B cell (primary cell): ENCODE measurements around the gene VWA3A. TPM values are rescaled to one million over a fixed set of nuclear protein-coding genes. Genes with fewer than 3 reads are reported as not detected.
A peak's percentile ranks its signal among the peaks of the same experiment; 100 is the strongest.

Source experiments
- ATAC-seq: fragments of 200-7000 bp; cut with Tn5 transposase; one replicate; pipeline ENCODE4 v1.10.0; 2021; ENCODE audit warnings: low read depth, mild to moderate bottlenecking, moderate number of reproducible peaks, moderate library complexity
- CTCF ChIA-PET: fragments of 350-600 bp; sonication (Branson Sonifier 250); formaldehyde crosslinking; loops from one replicate; lab custom pipeline; 2021; ENCODE audit warnings: antibody characterized with exemption, inconsistent platforms; lab: Charles Lee
- POLR2A ChIA-PET: fragments of 350-600 bp; sonication (Branson Sonifier 250); formaldehyde crosslinking; loops from one replicate; lab custom pipeline; 2021; ENCODE audit warnings: antibody characterized with exemption; lab: Charles Lee
- DNase-seq: peaks from one replicate; pipeline ENCODE4 v3.0.0; 2013
- H2AFZ ChIP-seq: 2 replicates; pipeline ENCODE4 v1.6.1; 2012; ENCODE audit warnings: mild to moderate bottlenecking, low read depth, low read length; ENCODE audit not compliant: insufficient read depth, poor library complexity, severe bottlenecking
- H3K27ac ChIP-seq, 2 donors: 1 replicate in 1 of 2; 2 replicates in 1 of 2; pipeline ENCODE4 v1.5.1; 2012 to 2013; ENCODE audit warnings: low read length in 2 of 2, mild to moderate bottlenecking in 2 of 2, moderate library complexity in 1 of 2
- H3K27me3 ChIP-seq, 4 experiments: fragments of 200-600 bp in 1 of 4; sonication (generic) in 1 of 4; replicated peaks in 1 of 4; 1 replicate in 2 of 4; 2 replicates in 2 of 4; pipeline versions ENCODE4 v1.6.1 to v1.7.0; 2013 to 2016; ENCODE audit warnings: low read length in 3 of 4, mild to moderate bottlenecking in 2 of 4, mixed read lengths in 1 of 4, moderate library complexity in 1 of 4; ENCODE audit not compliant: insufficient read depth in 4 of 4, control insufficient read depth in 3 of 4; ENCODE audit errors: control extremely low read depth in 1 of 4
- H3K36me3 ChIP-seq, 2 experiments: replicated peaks in 1 of 2; 1 replicate in 1 of 2; 2 replicates in 1 of 2; pipeline versions ENCODE4 v1.6.1 to v1.7.1; 2013; ENCODE audit warnings: low read length in 1 of 2; ENCODE audit not compliant: insufficient read depth in 2 of 2, control insufficient read depth in 1 of 2; ENCODE audit errors: control extremely low read depth in 1 of 2, extremely low read depth in 1 of 2
- H3K4me1 ChIP-seq, 2 donors: fragments of 200-600 bp in 1 of 2; sonication (generic) in 1 of 2; 1 replicate in 1 of 2; 2 replicates in 1 of 2; pipeline versions ENCODE4 v1.5.1 to v1.6.1; 2013 to 2017; ENCODE audit warnings: low read length in 2 of 2; ENCODE audit not compliant: control insufficient read depth in 2 of 2, insufficient read depth in 2 of 2
- H3K4me2 ChIP-seq: replicated peaks from 2 replicates; pipeline ENCODE3; 2012; ENCODE audit warnings: mild to moderate bottlenecking, low read depth, low read length; ENCODE audit not compliant: poor library complexity, severe bottlenecking
- H3K4me3 ChIP-seq, 5 experiments: fragments of 200-600 bp in 1 of 5; sonication (generic) in 1 of 5; 1 replicate in 3 of 5; 2 replicates in 2 of 5; pipeline versions ENCODE4 v1.5.1 to v1.7.0; 2011 to 2016; ENCODE audit warnings: low read length in 4 of 5, mild to moderate bottlenecking in 4 of 5, low read depth in 2 of 5, control low read depth in 1 of 5, moderate library complexity in 1 of 5; ENCODE audit not compliant: insufficient read depth in 1 of 5; ENCODE audit errors: control extremely low read depth in 1 of 5, extremely low read depth in 1 of 5
- H3K79me2 ChIP-seq: fragments of 200-600 bp; sonication (generic); one replicate; pipeline ENCODE4 v1.6.0; 2016; ENCODE audit warnings: low read length; ENCODE audit not compliant: control insufficient read depth, insufficient read depth
- H3K9ac ChIP-seq: fragments of 200-600 bp; sonication (generic); 2 replicates; pipeline ENCODE4 v1.6.1; 2017; ENCODE audit warnings: mild to moderate bottlenecking, low read length, moderate library complexity
- H3K9me3 ChIP-seq, 3 donors: one replicate each; pipeline versions ENCODE4 v1.6.1 to v1.7.1; 2013; ENCODE audit warnings: low read length in 2 of 3; ENCODE audit not compliant: control insufficient read depth in 2 of 3, insufficient read depth in 1 of 3; ENCODE audit errors: control extremely low read depth in 1 of 3
- H4K20me1 ChIP-seq: 2 replicates; pipeline ENCODE4 v1.6.0; 2012; ENCODE audit warnings: mild to moderate bottlenecking, low read length; ENCODE audit not compliant: insufficient read depth, control insufficient read depth, poor library complexity, severe bottlenecking
- H3K27ac Mint-ChIP-seq: one replicate; pipeline ENCODE4 v1.8.0; 2021; ENCODE audit warnings: mixed read lengths
- H3K27me3 Mint-ChIP-seq: one replicate; pipeline ENCODE4 v1.8.0; 2021; ENCODE audit warnings: mixed read lengths
- H3K4me1 Mint-ChIP-seq: one replicate; pipeline ENCODE4 v1.8.0; 2021; ENCODE audit warnings: mixed read lengths
- H3K4me3 Mint-ChIP-seq: one replicate; pipeline ENCODE4 v1.8.0; 2021; ENCODE audit warnings: mixed read lengths
- H3K9me3 Mint-ChIP-seq: one replicate; pipeline ENCODE4 v1.8.0; 2022; ENCODE audit warnings: mixed read lengths; ENCODE audit not compliant: insufficient read depth
- CTCF ChIP-seq: fragments of 200-600 bp; IDR thresholded peaks from one replicate; pipeline ENCODE4 v1.8.0; 2022; ENCODE audit warnings: antibody characterized with exemption, mild to moderate bottlenecking
- EZH2 ChIP-seq: IDR thresholded peaks from 2 replicates; pipeline ENCODE4 v1.6.1; 2012; ENCODE audit warnings: borderline replicate concordance, low read depth, mild to moderate bottlenecking, moderate library complexity, low read length; ENCODE audit not compliant: insufficient read depth, poor library complexity, severe bottlenecking
- WGBS: methylation state at CpG from one replicate; pipeline ENCODE4 v1.1.5; 2013; ENCODE audit warnings: missing lambda C conversion rate; ENCODE audit not compliant: insufficient coverage; 5-methylcytosine and 5-hydroxymethylcytosine counted together
- intact Hi-C: fragments of 100-400 bp; cut with micrococcal nuclease; formaldehyde crosslinking; loops from one replicate; pipeline ENCODE4 v1.10.0; 2022
- polyA plus RNA-seq: library from polyadenylated mRNA; depleted of rRNA; stranded (reverse); fragments of >200 nt; gene quantifications from 2 replicates; pipeline ENCODE4 v1.2.3, GENCODE V29; 2012
- total RNA-seq, 2 donors: library from RNA; stranded (reverse); fragments of 120-200 nt in 1 of 2; gene quantifications; 1 replicate in 1 of 2; 2 replicates in 1 of 2; pipeline versions ENCODE4 v1.2.3 to v1.2.4, GENCODE V29; 2013 to 2022

VWA3A gene
- total and polyA plus RNA-seq, 2 donors (not counting 1 experiment from before 2014, with no cell fraction given), result 0.28 to 0.47 TPM

- no peaks in the 10 kb centered on the region for H3K79me2 ChIP-seq
- intact Hi-C loops, result loop anchor here (1.0 to 2.0 kb wide), 3 partner anchors 112 to 590 kb away; partner anchors contain the start of genes METTL9 and PDZD9
- peaks cover 0 to 4% (median 0%) of the 10 kb centered on the region in 3 donors for H3K9me3 ChIP-seq
- ATAC-seq (no peak), DNase-seq (peak; percentile 84)
- no peak for TF ChIP-seq EZH2
- TF ChIP-seq CTCF, result peak; percentile 77
- peak overlapping the region; percentile 71 for H3K9ac ChIP-seq
- ChIA-PET POLR2A (interaction anchor here (0.6 to 5.0 kb wide), 10 partner anchors 17 to 369 kb away, joined by 3 to 28 read pairs (median 7); partner anchors contain the start of genes EEF2K, MOSMO and POLR3E), CTCF (interaction anchor here (0.6 to 7.0 kb wide), 24 partner anchors 9 to 1351 kb away, joined by 3 to 97 read pairs (median 4); partner anchors contain the start of genes EEF2K, MOSMO, PDZD9 and POLR3E)
- H3K36me3 ChIP-seq, result no peaks in the 10 kb centered on the region
- H3K27ac ChIP-seq, result peak overlapping the region; percentile 96 to 100
- peak overlapping the region; percentile 48 for H2AFZ ChIP-seq
- H3K4me1 Mint-ChIP-seq, result peaks cover 42% of the 10 kb centered on the region
- H3K4me3 Mint-ChIP-seq, result peak overlapping the region; percentile 99
- peaks cover 4% of the 10 kb centered on the region for H3K9me3 Mint-ChIP-seq
- no peaks in the 10 kb centered on the region for H4K20me1 ChIP-seq
- H3K27me3 Mint-ChIP-seq, result no peaks in the 10 kb centered on the region
- H3K4me1 ChIP-seq, result peaks cover 32 to 40% of the 10 kb centered on the region in 2 donors
- H3K4me2 ChIP-seq, result peak overlapping the region; percentile 88
- no peaks in the 10 kb centered on the region for H3K27me3 ChIP-seq
- 7% methylated on average over 4 of the region's 8 CpGs for WGBS
- H3K27ac Mint-ChIP-seq, result peak overlapping the region; percentile 100
- peak overlapping the region in 4 of 5 experiments; percentile 50 to 70 (median 58) for H3K4me3 ChIP-seq
Measured at GRCh38 chr16:22188595-22189442, 96.5 kb downstream of the VWA3A start.
